BE2C (cell line): ENCODE measurements around the gene SLC27A2.
"Not testable (repeated sequence)": the region's sequence is repeated elsewhere in the genome, so short reads cannot be mapped to it uniquely, and the experiment has no call there.

Experiments used
- DNase-seq: peaks from one replicate; pipeline ENCODE4 v3.0.0-alpha.2; 2020
- H3K27me3 ChIP-seq: fragments of 250-450 bp; sonication (Bioruptor Pico); 2 replicates; pipeline ENCODE4 v1.5.1; 2020; ENCODE audit warnings: mild to moderate bottlenecking
- H3K36me3 ChIP-seq: fragments of 250-450 bp; sonication (Bioruptor Pico); 2 replicates; pipeline ENCODE4 v1.5.1; 2020; ENCODE audit warnings: mild to moderate bottlenecking
- H3K4me1 ChIP-seq: fragments of 250-450 bp; sonication (Bioruptor Pico); 2 replicates; pipeline ENCODE4 v1.5.1; 2020
- H3K4me3 ChIP-seq: 2 replicates; pipeline ENCODE4 v1.5.1; 2011; ENCODE audit warnings: low read depth, low read length
- H3K9me3 ChIP-seq: fragments of 250-450 bp; sonication (Bioruptor Pico); 2 replicates; pipeline ENCODE4 v1.5.1; 2020
- TF ChIP-seq, protein P1 (sequence below): IDR thresholded peaks from 2 replicates; pipeline ENCODE4 v1.5.1; 2012; ENCODE audit warnings: mild to moderate bottlenecking, low read depth, low read length

Gene SLC27A2

DNA sequence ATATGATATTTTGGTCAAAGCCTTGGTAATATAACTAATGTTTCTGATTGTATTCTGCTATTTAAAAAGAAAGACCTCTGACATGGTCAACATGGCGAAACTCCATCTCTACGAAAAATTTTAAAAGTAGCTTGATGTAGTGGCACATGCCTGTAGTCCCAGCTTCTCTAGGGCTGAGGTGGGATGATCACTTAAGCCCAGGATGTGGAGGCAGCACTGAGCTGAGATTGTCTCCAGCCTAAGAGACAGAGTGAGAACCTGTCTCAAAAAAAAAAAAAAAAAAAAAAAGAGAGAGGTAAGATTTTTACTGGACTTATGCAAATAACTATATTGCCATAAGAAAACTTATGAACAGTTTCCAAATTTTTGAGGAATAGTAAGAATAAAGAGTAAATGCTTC lies 30.5 kb upstream of the SLC27A2 start:
- no peak overlapping the region for H3K4me3 ChIP-seq
- TF ChIP-seq, protein P1, sequence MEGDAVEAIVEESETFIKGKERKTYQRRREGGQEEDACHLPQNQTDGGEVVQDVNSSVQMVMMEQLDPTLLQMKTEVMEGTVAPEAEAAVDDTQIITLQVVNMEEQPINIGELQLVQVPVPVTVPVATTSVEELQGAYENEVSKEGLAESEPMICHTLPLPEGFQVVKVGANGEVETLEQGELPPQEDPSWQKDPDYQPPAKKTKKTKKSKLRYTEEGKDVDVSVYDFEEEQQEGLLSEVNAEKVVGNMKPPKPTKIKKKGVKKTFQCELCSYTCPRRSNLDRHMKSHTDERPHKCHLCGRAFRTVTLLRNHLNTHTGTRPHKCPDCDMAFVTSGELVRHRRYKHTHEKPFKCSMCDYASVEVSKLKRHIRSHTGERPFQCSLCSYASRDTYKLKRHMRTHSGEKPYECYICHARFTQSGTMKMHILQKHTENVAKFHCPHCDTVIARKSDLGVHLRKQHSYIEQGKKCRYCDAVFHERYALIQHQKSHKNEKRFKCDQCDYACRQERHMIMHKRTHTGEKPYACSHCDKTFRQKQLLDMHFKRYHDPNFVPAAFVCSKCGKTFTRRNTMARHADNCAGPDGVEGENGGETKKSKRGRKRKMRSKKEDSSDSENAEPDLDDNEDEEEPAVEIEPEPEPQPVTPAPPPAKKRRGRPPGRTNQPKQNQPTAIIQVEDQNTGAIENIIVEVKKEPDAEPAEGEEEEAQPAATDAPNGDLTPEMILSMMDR: no peak
- H3K27me3 ChIP-seq: 0 out of 2 replicates have a peak, but pooled peaks cover 3% of the 10 kb centered on the region
- no peaks in the 10 kb centered on the region for H3K4me1 ChIP-seq
- H3K9me3 ChIP-seq: no peaks in the 10 kb centered on the region
- DNase-seq: no peak
- H3K36me3 ChIP-seq: no peaks in the 10 kb centered on the region

DNA sequence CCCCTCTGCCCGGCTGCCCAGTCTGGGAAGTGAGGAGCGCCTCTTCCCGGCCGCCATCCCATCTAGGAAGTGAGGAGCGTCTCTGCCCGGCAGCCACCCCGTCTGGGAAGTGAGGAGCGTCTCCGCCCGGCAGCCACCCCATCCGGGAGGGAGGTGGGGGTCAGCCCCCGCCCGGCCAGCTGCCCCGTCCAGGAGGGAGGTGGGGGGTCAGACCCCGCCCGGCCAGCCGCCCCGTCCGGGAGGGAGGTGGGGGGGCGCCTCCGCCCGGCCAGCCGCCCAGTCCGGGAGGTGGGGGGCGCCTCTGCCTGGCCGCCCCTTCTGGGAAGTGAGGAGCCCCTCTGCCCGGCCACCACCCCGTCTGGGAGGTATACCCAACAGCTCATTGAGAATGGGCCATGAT lies 23.8 kb upstream of the SLC27A2 start:
- not testable (repeated sequence) for H3K4me1 ChIP-seq, H3K36me3 ChIP-seq, DNase-seq, H3K4me3 ChIP-seq, H3K9me3 ChIP-seq, H3K27me3 ChIP-seq

DNA sequence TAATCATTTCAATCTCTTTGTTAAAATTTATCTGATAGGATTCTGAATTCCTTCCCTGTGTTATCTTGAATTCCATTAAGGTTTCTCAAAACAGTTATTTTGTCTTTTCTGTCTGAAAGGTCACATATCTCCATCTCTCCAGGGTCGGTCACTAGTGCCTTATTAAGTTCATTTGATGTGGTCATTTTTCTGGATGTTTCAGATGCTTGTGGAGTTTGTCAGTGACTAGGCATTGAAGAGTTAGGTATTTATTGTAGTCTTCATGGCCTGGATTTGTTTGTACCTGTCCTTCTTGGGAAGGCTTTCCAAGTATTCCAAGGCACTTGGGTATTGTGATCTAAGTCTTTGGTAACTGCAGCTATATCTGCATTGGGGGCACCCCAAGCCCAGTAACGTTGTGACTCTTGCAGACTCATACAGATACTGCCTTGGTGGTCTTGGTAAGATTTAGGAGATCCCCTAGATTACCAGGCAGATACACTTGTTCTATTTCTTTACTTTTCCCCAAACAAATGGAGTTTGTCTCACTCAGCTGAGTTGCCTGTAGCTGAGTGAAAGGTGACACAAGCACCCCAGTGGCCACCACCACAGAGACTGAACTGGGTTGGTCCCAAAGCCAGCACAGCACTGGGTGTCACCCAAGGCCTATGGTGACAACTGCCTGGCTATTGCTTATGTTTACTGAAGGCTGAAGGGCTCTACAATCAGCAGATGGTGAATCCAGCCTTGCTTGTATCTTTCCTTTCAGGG lies 18.9 kb upstream of the SLC27A2 start:
- no peaks in the 10 kb centered on the region for H3K36me3 ChIP-seq
- H3K4me3 ChIP-seq: no peak overlapping the region
- no peaks in the 10 kb centered on the region for H3K4me1 ChIP-seq
- peaks cover 5% of the 10 kb centered on the region; the same call in 1 of the 2 replicates for H3K27me3 ChIP-seq
- TF ChIP-seq, protein P1: no peak
- no peaks in the 10 kb centered on the region for H3K9me3 ChIP-seq
- DNase-seq: no peak

DNA sequence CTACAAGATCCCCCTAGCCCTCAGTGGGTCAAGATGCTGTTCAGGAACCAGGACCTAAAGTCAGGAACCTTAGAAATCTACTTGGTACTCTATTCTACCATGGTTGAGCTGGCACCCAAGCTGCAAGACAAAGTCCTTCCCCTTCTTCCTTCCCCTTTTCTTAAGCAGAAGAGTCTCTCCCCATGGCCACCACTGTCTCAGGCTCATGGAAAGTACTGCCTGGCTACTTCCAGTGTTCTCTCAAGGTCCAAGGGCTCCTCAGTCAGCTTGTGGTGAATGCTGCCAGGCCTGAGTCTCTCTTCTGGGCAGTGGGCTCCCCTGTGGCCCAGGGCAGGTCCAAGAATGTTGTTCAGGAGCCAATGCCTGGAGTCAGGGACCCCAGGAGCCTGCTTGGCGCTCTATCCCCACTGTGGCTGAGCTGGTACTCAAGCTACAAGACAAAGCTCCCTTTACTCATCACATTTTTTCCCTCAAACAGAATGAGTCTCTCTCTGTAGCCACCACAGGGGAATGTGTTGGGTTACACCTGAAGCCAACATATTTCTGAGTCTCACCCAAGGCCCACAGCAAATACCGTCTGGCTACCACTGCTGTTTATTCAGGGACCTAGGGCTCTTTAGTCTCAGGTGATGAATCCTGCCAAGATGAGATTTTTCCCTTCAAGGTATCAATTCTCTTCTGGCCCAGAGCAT lies 18.1 kb upstream of the SLC27A2 start:
- no peaks in the 10 kb centered on the region for H3K4me1 ChIP-seq
- H3K9me3 ChIP-seq: no peaks in the 10 kb centered on the region
- H3K4me3 ChIP-seq: no peak overlapping the region
- H3K27me3 ChIP-seq: peaks cover 5% of the 10 kb centered on the region; the same call in 1 of the 2 replicates
- no peaks in the 10 kb centered on the region for H3K36me3 ChIP-seq
- TF ChIP-seq, protein P1: no peak
- no peak for DNase-seq

DNA sequence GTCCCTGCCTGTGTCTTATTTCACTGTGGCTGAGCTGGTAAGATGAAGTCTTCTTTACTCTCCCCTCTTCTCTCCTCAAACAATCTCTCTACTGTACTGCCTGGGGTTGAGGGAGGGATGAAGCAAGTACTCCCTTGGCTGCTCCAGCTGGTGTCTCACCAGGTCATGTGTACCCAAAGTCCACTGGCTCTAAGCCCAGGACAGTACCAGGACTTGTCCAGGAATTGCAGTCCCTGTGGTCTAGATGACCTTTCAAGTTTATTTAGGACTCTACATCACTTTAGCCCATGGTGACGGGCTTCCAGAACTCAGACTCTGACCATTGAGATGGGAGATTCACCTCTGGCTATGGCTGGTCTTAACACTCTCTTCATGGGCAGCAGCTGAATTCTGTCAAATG lies 17.5 kb upstream of the SLC27A2 start:
- Histone ChIP-seq H3K9me3 (no peaks in the 10 kb centered on the region), H3K36me3 (no peaks in the 10 kb centered on the region), H3K27me3 (peaks cover 5% of the 10 kb centered on the region; the same call in 1 of the 2 replicates), H3K4me3 (no peak overlapping the region), H3K4me1 (no peaks in the 10 kb centered on the region)
- no peak for DNase-seq
- TF ChIP-seq, protein P1: no peak

DNA sequence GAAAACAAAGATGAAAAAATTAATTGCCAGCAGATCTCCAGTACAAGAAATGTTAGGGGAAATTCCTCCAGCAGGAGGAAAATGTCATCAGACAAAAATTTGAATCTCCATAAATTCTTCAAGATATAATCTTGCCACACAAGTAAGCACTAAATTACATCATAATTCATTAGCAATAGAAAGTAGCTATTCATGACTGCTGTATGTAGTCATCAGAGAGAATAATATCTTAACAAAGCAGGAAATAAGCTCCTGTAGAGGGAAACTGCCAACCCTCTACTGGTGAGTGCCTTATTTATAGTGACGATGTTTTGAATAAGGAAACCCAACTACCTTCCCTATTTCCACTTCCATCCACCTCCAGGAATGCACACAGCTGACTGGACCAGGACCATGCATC lies 15.8 kb upstream of the SLC27A2 start:
- Histone ChIP-seq H3K27me3 (no peaks in the 10 kb centered on the region), H3K36me3 (no peaks in the 10 kb centered on the region), H3K4me1 (no peaks in the 10 kb centered on the region), H3K4me3 (no peak overlapping the region), H3K9me3 (no peaks in the 10 kb centered on the region)
- TF ChIP-seq, protein P1: no peak
- DNase-seq: no peak
